Panc1 (cell line): ENCODE data around the gene RBMS1. TPM values are rescaled to one million over a fixed set of nuclear protein-coding genes. Genes with fewer than 3 reads are reported as not detected.

Experiments
- ATAC-seq: fragments of 200-7000 bp; cut with Tn5 transposase; 2 replicates; pipeline ENCODE4 v1.9.1; 2020; ENCODE audit warnings: mild to moderate bottlenecking, moderate library complexity
- BruUV-seq: library from RNA; stranded (reverse); fragments of 400-500 nt; replicated peaks from 2 replicates; lab custom pipeline; 2021; lab: Mats Ljungman, UMichigan
- CTCF ChIA-PET: fragments of 300-600 bp; sonication (Branson Sonifier 250); formaldehyde crosslinking; loops from one replicate; lab custom pipeline; 2022; ENCODE audit warnings: antibody characterized with exemption; lab: Charles Lee
- POLR2A ChIA-PET: fragments of 300-600 bp; sonication (Branson Sonifier 250); formaldehyde crosslinking; loops from one replicate; lab custom pipeline; 2022; ENCODE audit warnings: antibody characterized with exemption; lab: Charles Lee
- DNase-seq: peaks from one replicate; pipeline ENCODE4 v3.0.0-alpha.2; 2010; ENCODE audit warnings: low read depth, low spot score
- H3K27ac ChIP-seq: 2 replicates; pipeline ENCODE4 v1.5.1; 2011; ENCODE audit warnings: mild to moderate bottlenecking, low read length, inconsistent platforms
- H3K27me3 ChIP-seq: fragments of 200-500 bp; sonication (Bioruptor generic); 2 replicates; pipeline ENCODE4 v1.6.0; 2014; ENCODE audit warnings: low read length, inconsistent platforms; ENCODE audit not compliant: control insufficient read depth, insufficient read depth
- H3K36me3 ChIP-seq: fragments of 200-500 bp; sonication (Bioruptor generic); 2 replicates; pipeline ENCODE4 v1.5.1; 2014; ENCODE audit warnings: inconsistent platforms, mild to moderate bottlenecking, low read length, moderate library complexity; ENCODE audit not compliant: control insufficient read depth, insufficient read depth
- H3K4me1 ChIP-seq: 2 replicates; pipeline ENCODE4 v1.5.1; 2011; ENCODE audit warnings: inconsistent platforms, mild to moderate bottlenecking, low read length, moderate library complexity; ENCODE audit not compliant: control insufficient read depth, insufficient read depth
- H3K4me3 ChIP-seq, 2 experiments: 2 replicates each; pipeline ENCODE4 v1.5.1; 2011 to 2012; ENCODE audit warnings: low read depth in 2 of 2, low read length in 2 of 2, mild to moderate bottlenecking in 2 of 2, inconsistent platforms in 1 of 2, moderate library complexity in 1 of 2
- H3K9me3 ChIP-seq: fragments of 200-500 bp; sonication (Bioruptor generic); 2 replicates; pipeline ENCODE4 v1.5.1; 2014; ENCODE audit warnings: low read depth, mild to moderate bottlenecking, inconsistent platforms, low read length, moderate library complexity; ENCODE audit not compliant: control insufficient read depth, insufficient read depth
- POLR2AphosphoS5 ChIP-seq: IDR thresholded peaks from 2 replicates; pipeline ENCODE4 v1.6.1; 2012; ENCODE audit warnings: mild to moderate bottlenecking, low read depth, low read length, moderate library complexity
- SIN3A ChIP-seq: IDR thresholded peaks from 2 replicates; pipeline ENCODE4 v1.6.1; 2012; ENCODE audit warnings: low read depth, mild to moderate bottlenecking, low read length, moderate library complexity, borderline replicate concordance; ENCODE audit not compliant: insufficient read depth
- TCF7L2 ChIP-seq: IDR thresholded peaks from 2 replicates; pipeline ENCODE4 v1.6.1; 2011; ENCODE audit warnings: mild to moderate bottlenecking, low read depth, low read length, inconsistent platforms
- in situ Hi-C: cut with HindIII; loops from 2 replicates; pipeline ENCODE4 v1.10.0; 2016; ENCODE audit warnings: low sequenced_read_pairs, low pct_unique_long_range_greater_than_20kb
- intact Hi-C: fragments of 100-400 bp; cut with micrococcal nuclease; formaldehyde crosslinking; loops from one replicate; pipeline ENCODE4 v1.10.0; 2022; ENCODE audit not compliant: unreplicated experiment
- total RNA-seq: library from RNA; stranded (reverse); gene quantifications from one replicate; pipeline ENCODE4 v1.2.1, GENCODE V29; 2021; ENCODE audit not compliant: unreplicated experiment
- TF ChIP-seq, protein P1 (sequence below), 2 experiments: IDR thresholded peaks; 2 replicates each; pipeline ENCODE4 v1.6.1; 2011 to 2012; ENCODE audit warnings: low read depth in 2 of 2, control low read depth in 1 of 2, low read length in 1 of 2, mild to moderate bottlenecking in 1 of 2, moderate library complexity in 1 of 2; ENCODE audit not compliant: insufficient read depth in 1 of 2
- TF ChIP-seq, protein P2 (sequence below): fragments of 450-650 bp; IDR thresholded peaks from 2 replicates; pipeline ENCODE4 v1.5.1; 2017; ENCODE audit warnings: mild to moderate bottlenecking

The RBMS1 gene
- total RNA-seq, 1 experiment from 2014 or later: 67.0 TPM

DNA sequence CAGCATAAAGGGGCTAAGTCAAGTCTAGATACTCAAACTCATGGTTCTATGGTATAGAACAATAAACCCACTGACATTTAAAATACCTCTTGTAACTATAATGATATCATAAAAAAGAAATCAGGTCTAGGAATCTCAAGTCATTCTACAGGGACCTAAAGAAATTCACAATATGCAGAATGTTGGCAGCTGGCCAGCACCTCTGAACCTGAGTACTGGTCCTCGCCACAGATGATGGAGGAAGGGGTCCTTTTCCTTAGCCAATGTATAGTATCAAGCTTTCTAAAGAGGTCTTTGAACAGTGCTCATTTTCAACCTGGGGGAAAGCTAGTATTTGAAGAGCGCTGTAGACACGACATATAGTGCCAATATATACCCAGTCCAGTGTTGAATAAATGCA, 185.1 kb downstream of the RBMS1 start:
- ChIA-PET POLR2A (no interaction called here), CTCF (no interaction called here)
- BruUV-seq: no TSS peak
- intact Hi-C loops: no loop called here
- no peak overlapping the region for H3K4me3 ChIP-seq
- H3K27ac ChIP-seq: no peak overlapping the region
- DNase-seq (no peak), ATAC-seq (no peak)
- H3K27me3 ChIP-seq: no peaks in the 10 kb centered on the region
- peaks cover 5% of the 10 kb centered on the region; the same call in 1 of the 2 replicates for H3K36me3 ChIP-seq
- no peaks in the 10 kb centered on the region for H3K4me1 ChIP-seq
- no peaks in the 10 kb centered on the region for H3K9me3 ChIP-seq
- in situ Hi-C loops: no loop called here
- TF ChIP-seq TCF7L2 (no peak), POLR2AphosphoS5 (no peak), SIN3A (no peak)
- TF ChIP-seq, protein P1, sequence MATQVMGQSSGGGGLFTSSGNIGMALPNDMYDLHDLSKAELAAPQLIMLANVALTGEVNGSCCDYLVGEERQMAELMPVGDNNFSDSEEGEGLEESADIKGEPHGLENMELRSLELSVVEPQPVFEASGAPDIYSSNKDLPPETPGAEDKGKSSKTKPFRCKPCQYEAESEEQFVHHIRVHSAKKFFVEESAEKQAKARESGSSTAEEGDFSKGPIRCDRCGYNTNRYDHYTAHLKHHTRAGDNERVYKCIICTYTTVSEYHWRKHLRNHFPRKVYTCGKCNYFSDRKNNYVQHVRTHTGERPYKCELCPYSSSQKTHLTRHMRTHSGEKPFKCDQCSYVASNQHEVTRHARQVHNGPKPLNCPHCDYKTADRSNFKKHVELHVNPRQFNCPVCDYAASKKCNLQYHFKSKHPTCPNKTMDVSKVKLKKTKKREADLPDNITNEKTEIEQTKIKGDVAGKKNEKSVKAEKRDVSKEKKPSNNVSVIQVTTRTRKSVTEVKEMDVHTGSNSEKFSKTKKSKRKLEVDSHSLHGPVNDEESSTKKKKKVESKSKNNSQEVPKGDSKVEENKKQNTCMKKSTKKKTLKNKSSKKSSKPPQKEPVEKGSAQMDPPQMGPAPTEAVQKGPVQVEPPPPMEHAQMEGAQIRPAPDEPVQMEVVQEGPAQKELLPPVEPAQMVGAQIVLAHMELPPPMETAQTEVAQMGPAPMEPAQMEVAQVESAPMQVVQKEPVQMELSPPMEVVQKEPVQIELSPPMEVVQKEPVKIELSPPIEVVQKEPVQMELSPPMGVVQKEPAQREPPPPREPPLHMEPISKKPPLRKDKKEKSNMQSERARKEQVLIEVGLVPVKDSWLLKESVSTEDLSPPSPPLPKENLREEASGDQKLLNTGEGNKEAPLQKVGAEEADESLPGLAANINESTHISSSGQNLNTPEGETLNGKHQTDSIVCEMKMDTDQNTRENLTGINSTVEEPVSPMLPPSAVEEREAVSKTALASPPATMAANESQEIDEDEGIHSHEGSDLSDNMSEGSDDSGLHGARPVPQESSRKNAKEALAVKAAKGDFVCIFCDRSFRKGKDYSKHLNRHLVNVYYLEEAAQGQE (IDR thresholded peaks at IDR 0.05; ENCODE audit: insufficient read depth in 1 of 2, low read depth in 2 of 2, low read length in 1 of 2): no peak
- TF ChIP-seq, protein P2, sequence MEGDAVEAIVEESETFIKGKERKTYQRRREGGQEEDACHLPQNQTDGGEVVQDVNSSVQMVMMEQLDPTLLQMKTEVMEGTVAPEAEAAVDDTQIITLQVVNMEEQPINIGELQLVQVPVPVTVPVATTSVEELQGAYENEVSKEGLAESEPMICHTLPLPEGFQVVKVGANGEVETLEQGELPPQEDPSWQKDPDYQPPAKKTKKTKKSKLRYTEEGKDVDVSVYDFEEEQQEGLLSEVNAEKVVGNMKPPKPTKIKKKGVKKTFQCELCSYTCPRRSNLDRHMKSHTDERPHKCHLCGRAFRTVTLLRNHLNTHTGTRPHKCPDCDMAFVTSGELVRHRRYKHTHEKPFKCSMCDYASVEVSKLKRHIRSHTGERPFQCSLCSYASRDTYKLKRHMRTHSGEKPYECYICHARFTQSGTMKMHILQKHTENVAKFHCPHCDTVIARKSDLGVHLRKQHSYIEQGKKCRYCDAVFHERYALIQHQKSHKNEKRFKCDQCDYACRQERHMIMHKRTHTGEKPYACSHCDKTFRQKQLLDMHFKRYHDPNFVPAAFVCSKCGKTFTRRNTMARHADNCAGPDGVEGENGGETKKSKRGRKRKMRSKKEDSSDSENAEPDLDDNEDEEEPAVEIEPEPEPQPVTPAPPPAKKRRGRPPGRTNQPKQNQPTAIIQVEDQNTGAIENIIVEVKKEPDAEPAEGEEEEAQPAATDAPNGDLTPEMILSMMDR: no peak

DNA sequence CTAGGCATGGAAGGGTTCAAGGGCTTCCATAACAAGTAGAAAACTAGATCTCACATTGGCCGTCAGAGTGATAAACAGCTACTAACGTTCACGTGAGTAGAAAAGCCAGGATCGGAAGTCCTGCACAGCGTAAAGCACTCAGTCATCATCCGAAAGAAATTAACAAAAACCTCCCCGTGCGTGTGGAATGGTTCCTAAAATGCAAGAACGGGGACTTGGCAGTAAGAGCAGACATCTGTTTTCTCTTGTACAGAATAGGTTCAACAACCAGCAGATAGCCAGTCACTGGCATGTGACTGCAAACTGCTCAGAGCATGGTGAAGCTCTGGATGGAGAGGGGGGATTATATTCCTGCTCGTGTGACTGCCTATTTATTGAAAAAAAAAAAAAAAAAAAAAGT, 186.6 kb downstream of the RBMS1 start:
- Histone ChIP-seq H3K36me3 (peaks cover 2% of the 10 kb centered on the region; the same call in 1 of the 2 replicates), H3K9me3 (no peaks in the 10 kb centered on the region), H3K27me3 (no peaks in the 10 kb centered on the region), H3K27ac (no peak overlapping the region), H3K4me1 (no peaks in the 10 kb centered on the region), H3K4me3 (no peak overlapping the region)
- in situ Hi-C loops: no loop called here
- ChIA-PET POLR2A (no interaction called here), CTCF (no interaction called here)
- TF ChIP-seq, protein P2: no peak
- TF ChIP-seq SIN3A: no peak
- TF ChIP-seq POLR2AphosphoS5: no peak
- TF ChIP-seq, protein P1 (IDR thresholded peaks at IDR 0.05; ENCODE audit: insufficient read depth in 1 of 2, low read depth in 2 of 2, low read length in 1 of 2): no peak
- no peak for TF ChIP-seq TCF7L2
- no TSS peak for BruUV-seq
- intact Hi-C loops: no loop called here
- ATAC-seq: no peak
- DNase-seq: no peak
